GM23338 (cell line): Measurements from ENCODE around the gene PPFIBP2. TPM values are rescaled to one million over a fixed set of nuclear protein-coding genes. Genes with fewer than 3 reads are reported as not detected.

ENCODE experiments used
- ATAC-seq: fragments of 200-7000 bp; cut with Tn5 transposase; 3 replicates; pipeline ENCODE4 v1.9.1; 2020
- DNase-seq: peaks from one replicate; pipeline ENCODE4 v3.0.0-alpha.2; 2015; ENCODE audit warnings: low spot score
- H2AFZ ChIP-seq: fragments of 200-600 bp; sonication (generic); 2 replicates; pipeline ENCODE4 v1.8.0; 2016; ENCODE audit warnings: antibody characterized with exemption, mild to moderate bottlenecking, moderate library complexity
- H3F3A ChIP-seq: fragments of 200-600 bp; sonication (generic); replicated peaks from 2 replicates; pipeline ENCODE4 v1.8.0; 2017; ENCODE audit warnings: antibody characterized with exemption, mixed run types, low read depth
- H3K27ac ChIP-seq: fragments of 200-600 bp; sonication (generic); 2 replicates; pipeline ENCODE4 v1.6.1; 2016; ENCODE audit warnings: low read depth
- H3K27me3 ChIP-seq: fragments of 200-600 bp; sonication (generic); 2 replicates; pipeline ENCODE4 v1.8.0; 2016; ENCODE audit warnings: mild to moderate bottlenecking, mixed run types, moderate library complexity; ENCODE audit not compliant: insufficient read depth
- H3K36me3 ChIP-seq: fragments of 200-600 bp; sonication (generic); 2 replicates; pipeline ENCODE4 v1.8.0; 2016; ENCODE audit warnings: mild to moderate bottlenecking; ENCODE audit not compliant: insufficient read depth
- H3K4me1 ChIP-seq: fragments of 200-600 bp; sonication (generic); 2 replicates; pipeline ENCODE4 v1.8.0; 2016; ENCODE audit warnings: mild to moderate bottlenecking, moderate library complexity; ENCODE audit not compliant: insufficient read depth
- H3K4me2 ChIP-seq: fragments of 200-600 bp; sonication (generic); 2 replicates; pipeline ENCODE4 v1.7.1; 2017; ENCODE audit warnings: mixed run types
- H3K4me3 ChIP-seq: fragments of 200-600 bp; sonication (generic); 2 replicates; pipeline ENCODE4 v1.6.1; 2016; ENCODE audit warnings: mixed run types
- H3K79me2 ChIP-seq: fragments of 200-600 bp; sonication (generic); replicated peaks from 2 replicates; pipeline ENCODE4 v1.8.0; 2017; ENCODE audit warnings: mild to moderate bottlenecking; ENCODE audit not compliant: insufficient read depth
- H3K9me2 ChIP-seq: fragments of 200-600 bp; sonication (generic); 2 replicates; pipeline ENCODE4 v1.8.0; 2017; ENCODE audit not compliant: insufficient read depth
- H4K20me1 ChIP-seq: fragments of 200-600 bp; sonication (generic); replicated peaks from 2 replicates; pipeline ENCODE4 v1.8.0; 2017; ENCODE audit warnings: mild to moderate bottlenecking; ENCODE audit not compliant: insufficient read depth
- H3K27ac Mint-ChIP-seq: 2 replicates; pipeline ENCODE4 v1.8.0; 2020; ENCODE audit warnings: inconsistent platforms, mild to moderate bottlenecking, moderate library complexity, mixed read lengths
- H3K27me3 Mint-ChIP-seq: 3 replicates; pipeline ENCODE4 v1.8.0; 2022; ENCODE audit warnings: low read depth, mild to moderate bottlenecking, moderate library complexity, mixed read lengths, inconsistent platforms; ENCODE audit not compliant: insufficient read depth, poor library complexity
- H3K36me3 Mint-ChIP-seq: 3 replicates; pipeline ENCODE4 v1.8.0; 2021; ENCODE audit warnings: low read depth, mild to moderate bottlenecking, inconsistent platforms, moderate library complexity, mixed read lengths
- H3K4me1 Mint-ChIP-seq: 3 replicates; pipeline ENCODE4 v1.8.0; 2020; ENCODE audit warnings: mild to moderate bottlenecking, inconsistent platforms, mixed read lengths
- H3K4me3 Mint-ChIP-seq: 3 replicates; pipeline ENCODE4 v1.8.0; 2021; ENCODE audit warnings: moderate library complexity, mild to moderate bottlenecking, inconsistent platforms, mixed read lengths
- H3K9me3 Mint-ChIP-seq: 3 replicates; pipeline ENCODE4 v1.8.0; 2020; ENCODE audit warnings: moderate library complexity, mild to moderate bottlenecking, inconsistent platforms, mixed read lengths
- EZH2phosphoT487 ChIP-seq: fragments of 200-600 bp; sonication (generic); IDR thresholded peaks from one replicate; pipeline ENCODE4 v1.8.1; 2018; ENCODE audit warnings: antibody characterized with exemption; ENCODE audit not compliant: unreplicated experiment
- ZNF331 ChIP-seq: fragments of 250-450 bp; sonication (Bioruptor Pico); IDR thresholded peaks from 2 replicates; pipeline ENCODE4 v1.5.0; 2020; ENCODE audit warnings: low read depth, mild to moderate bottlenecking, moderate library complexity
- ZNF462 ChIP-seq: fragments of 250-450 bp; sonication (Bioruptor Pico); IDR thresholded peaks from 2 replicates; pipeline ENCODE4 v1.5.0; 2020; ENCODE audit warnings: mild to moderate bottlenecking, moderate library complexity
- polyA plus RNA-seq: library from polyadenylated mRNA; unstranded; fragments of >200 nt; fragmentation: Nextera tagmentation; extraction: Ambion mirVana; gene quantifications from 2 replicates; pipeline ENCODE4 v1.2.1, GENCODE V29; 2016
- total RNA-seq: library from RNA; depleted of rRNA; stranded (reverse); fragments of >200 nt; shearing (Covaris generic); gene quantifications from 2 replicates; pipeline ENCODE4 v1.2.3, GENCODE V29; 2014
- TF ChIP-seq, protein P1 (sequence below), 2 experiments: fragments of 200-600 bp in 1 of 2; sonication (generic) in 1 of 2; conservative IDR thresholded peaks; 2 replicates each; pipeline versions ENCODE4 v1.5.1 to v1.6.1; 2016 to 2017; ENCODE audit warnings: antibody characterized with exemption in 2 of 2, low read depth in 2 of 2, mild to moderate bottlenecking in 2 of 2, moderate library complexity in 1 of 2

PPFIBP2 gene
- total and polyA plus RNA-seq, 2 experiments from 2014 or later = 7.1 to 14.8 TPM

DNA sequence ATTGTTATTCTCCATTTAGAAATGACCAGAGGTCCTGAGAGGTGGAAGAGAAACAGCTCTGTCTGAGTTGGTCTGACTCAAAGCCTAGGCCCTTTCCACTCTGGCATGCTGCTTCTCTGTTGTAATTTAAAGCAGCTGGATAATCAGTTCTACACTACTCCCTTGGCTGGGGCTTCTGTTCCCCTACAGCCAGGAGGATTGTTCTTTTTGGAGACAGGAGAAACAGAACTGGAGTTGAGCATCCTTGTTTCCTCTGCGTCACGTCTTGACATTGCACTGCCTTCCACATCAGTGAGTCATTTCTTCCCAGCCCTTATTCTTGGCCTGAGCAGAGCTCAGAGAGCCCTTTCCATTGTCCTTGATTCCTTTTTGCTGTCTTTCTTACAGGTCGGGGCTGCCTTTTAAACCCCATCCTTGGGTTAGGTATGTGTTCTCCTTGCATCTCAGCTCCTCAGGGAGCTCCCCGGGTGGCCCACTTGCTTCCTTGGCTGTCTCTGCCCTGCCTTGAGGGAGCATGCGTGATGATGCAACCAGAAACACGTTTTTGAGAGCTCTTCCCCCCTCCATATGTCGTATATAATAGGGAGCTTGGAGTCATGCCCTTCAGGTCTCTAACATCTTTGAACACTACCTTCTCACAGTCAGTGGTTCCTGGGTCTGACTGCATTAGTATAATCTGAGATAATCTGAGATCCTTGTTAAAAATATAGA, 123.8 kb downstream of the PPFIBP2 start (continued):
- TF ChIP-seq ZNF462 (CRISPR knock-in tag) = no peak

GRCh38 chr11:7638710-7639642, 125.2 kb downstream of the PPFIBP2 start:
- Mint-ChIP-seq H3K27ac (no peak overlapping the region), H3K4me1 (peaks cover 36% of the 10 kb centered on the region), H3K27me3 (peaks cover 4% of the 10 kb centered on the region), H3K9me3 (no peaks in the 10 kb centered on the region), H3K36me3 (peaks cover 10% of the 10 kb centered on the region), H3K4me3 (no peak overlapping the region)
- ATAC-seq (no peak), DNase-seq (no peak)
- no peaks in the 10 kb centered on the region for H3K27me3 ChIP-seq
- H2AFZ ChIP-seq = no peak overlapping the region
- H3K27ac ChIP-seq = no peak overlapping the region
- H3K79me2 ChIP-seq = no peaks in the 10 kb centered on the region
- no peaks in the 10 kb centered on the region for H4K20me1 ChIP-seq
- no peaks in the 10 kb centered on the region for H3F3A ChIP-seq
- H3K4me2 ChIP-seq = no peak overlapping the region
- H3K9me2 ChIP-seq = peaks cover 6% of the 10 kb centered on the region; the same call in 1 of the 2 replicates
- H3K4me3 ChIP-seq = no peak overlapping the region
- no peaks in the 10 kb centered on the region for H3K36me3 ChIP-seq
- H3K4me1 ChIP-seq = no peaks in the 10 kb centered on the region
- TF ChIP-seq ZNF462 (CRISPR knock-in tag) = no peak
- no peak for TF ChIP-seq ZNF331 (CRISPR knock-in tag)
- TF ChIP-seq EZH2phosphoT487 = no peak
- TF ChIP-seq, protein P1, sequence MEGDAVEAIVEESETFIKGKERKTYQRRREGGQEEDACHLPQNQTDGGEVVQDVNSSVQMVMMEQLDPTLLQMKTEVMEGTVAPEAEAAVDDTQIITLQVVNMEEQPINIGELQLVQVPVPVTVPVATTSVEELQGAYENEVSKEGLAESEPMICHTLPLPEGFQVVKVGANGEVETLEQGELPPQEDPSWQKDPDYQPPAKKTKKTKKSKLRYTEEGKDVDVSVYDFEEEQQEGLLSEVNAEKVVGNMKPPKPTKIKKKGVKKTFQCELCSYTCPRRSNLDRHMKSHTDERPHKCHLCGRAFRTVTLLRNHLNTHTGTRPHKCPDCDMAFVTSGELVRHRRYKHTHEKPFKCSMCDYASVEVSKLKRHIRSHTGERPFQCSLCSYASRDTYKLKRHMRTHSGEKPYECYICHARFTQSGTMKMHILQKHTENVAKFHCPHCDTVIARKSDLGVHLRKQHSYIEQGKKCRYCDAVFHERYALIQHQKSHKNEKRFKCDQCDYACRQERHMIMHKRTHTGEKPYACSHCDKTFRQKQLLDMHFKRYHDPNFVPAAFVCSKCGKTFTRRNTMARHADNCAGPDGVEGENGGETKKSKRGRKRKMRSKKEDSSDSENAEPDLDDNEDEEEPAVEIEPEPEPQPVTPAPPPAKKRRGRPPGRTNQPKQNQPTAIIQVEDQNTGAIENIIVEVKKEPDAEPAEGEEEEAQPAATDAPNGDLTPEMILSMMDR (conservative IDR thresholded peaks at IDR 0.05; ENCODE audit: low read depth in 2 of 2) = no peak
